Nephron (organoid): Measurements from ENCODE around the gene MAP3K12.
"Not testable (repeated sequence)": the region's sequence is repeated elsewhere in the genome, so short reads cannot be mapped to it uniquely, and the experiment has no call there.

ENCODE experiments used
- H3K27ac Mint-ChIP-seq, 3 experiments: 2 replicates each; pipeline ENCODE4 v1.8.0; 2020; ENCODE audit warnings: mixed read lengths in 3 of 3, mild to moderate bottlenecking in 2 of 3, moderate library complexity in 1 of 3
- H3K27me3 Mint-ChIP-seq: 2 replicates; pipeline ENCODE4 v1.8.0; 2021; ENCODE audit warnings: low read depth, mild to moderate bottlenecking, moderate library complexity, mixed read lengths
- H3K36me3 Mint-ChIP-seq: 2 replicates; pipeline ENCODE4 v1.8.0; 2020; ENCODE audit warnings: low read depth, mixed read lengths
- H3K4me1 Mint-ChIP-seq: 2 replicates; pipeline ENCODE4 v1.8.0; 2020; ENCODE audit warnings: mixed read lengths
- H3K4me3 Mint-ChIP-seq, 3 experiments: 2 replicates each; pipeline ENCODE4 v1.8.0; 2020; ENCODE audit warnings: mild to moderate bottlenecking in 3 of 3, mixed read lengths in 3 of 3, moderate library complexity in 2 of 3
- H3K9me3 Mint-ChIP-seq: 2 replicates; pipeline ENCODE4 v1.8.0; 2020; ENCODE audit warnings: mixed read lengths
- TF ChIP-seq, protein P1 (sequence below), 3 experiments: fragments of 200-600 bp; sonication (generic); IDR thresholded peaks; one replicate each; pipeline ENCODE4 v1.5.0; 2021; ENCODE audit warnings: antibody characterized with exemption in 3 of 3; ENCODE audit not compliant: unreplicated experiment in 3 of 3

The MAP3K12 gene

DNA sequence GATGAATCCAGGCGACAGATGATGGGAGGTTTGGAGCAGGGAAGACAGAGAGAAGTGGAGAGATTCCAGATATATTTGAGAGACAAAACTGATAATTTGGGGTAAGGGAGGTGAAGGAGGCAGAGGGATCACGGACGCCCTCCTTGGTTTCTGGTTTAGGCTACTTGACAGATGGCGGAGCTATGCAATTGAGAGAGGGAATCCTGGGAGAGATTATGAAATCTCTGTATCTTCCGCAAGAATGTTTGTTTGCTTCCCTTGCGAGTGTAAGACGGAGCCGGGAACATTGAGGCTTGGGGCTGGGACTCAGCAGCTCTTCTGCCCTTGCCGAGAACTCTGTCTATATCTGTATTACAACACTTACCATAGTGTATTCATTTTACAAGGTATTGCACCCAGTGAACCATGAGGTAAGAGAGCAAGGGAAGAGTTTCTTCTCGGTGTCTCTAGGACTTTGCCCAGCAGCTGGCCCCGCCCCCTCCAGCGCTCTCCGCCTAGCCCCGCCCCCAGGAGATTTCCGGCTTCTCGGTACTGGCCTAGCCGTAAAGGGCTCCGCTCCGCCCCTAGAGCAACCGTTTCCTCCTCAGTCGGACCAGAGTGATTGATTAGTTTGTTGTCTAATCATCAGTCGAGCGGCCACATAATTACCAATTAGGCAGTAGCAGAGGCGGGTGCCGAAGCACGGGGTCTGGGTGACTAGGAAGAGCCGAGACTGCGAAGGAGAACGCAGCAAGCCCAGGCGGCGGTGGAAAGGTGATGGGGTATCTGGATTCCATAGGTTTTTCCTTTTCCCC, 58.0 kb downstream of the MAP3K12 start, which contains the start of gene PRR13:
TSS of gene PRR13 (plus strand) at position 695 of the 794 bp plus-strand sequence. CDS start 981 bp downstream, outside the sequence.
- Mint-ChIP-seq H3K4me1 (peaks cover 25% of the 10 kb centered on the region), H3K36me3 (peaks cover 20% of the 10 kb centered on the region), H3K27me3 (no peaks in the 10 kb centered on the region), H3K4me3 (peak within 1 kb of the TSS; percentile 90 to 95 (median 90)), H3K9me3 (no peaks in the 10 kb centered on the region), H3K27ac (peak within 1 kb of the TSS; percentile 94 to 99 (median 98))
- TF ChIP-seq, protein P1, sequence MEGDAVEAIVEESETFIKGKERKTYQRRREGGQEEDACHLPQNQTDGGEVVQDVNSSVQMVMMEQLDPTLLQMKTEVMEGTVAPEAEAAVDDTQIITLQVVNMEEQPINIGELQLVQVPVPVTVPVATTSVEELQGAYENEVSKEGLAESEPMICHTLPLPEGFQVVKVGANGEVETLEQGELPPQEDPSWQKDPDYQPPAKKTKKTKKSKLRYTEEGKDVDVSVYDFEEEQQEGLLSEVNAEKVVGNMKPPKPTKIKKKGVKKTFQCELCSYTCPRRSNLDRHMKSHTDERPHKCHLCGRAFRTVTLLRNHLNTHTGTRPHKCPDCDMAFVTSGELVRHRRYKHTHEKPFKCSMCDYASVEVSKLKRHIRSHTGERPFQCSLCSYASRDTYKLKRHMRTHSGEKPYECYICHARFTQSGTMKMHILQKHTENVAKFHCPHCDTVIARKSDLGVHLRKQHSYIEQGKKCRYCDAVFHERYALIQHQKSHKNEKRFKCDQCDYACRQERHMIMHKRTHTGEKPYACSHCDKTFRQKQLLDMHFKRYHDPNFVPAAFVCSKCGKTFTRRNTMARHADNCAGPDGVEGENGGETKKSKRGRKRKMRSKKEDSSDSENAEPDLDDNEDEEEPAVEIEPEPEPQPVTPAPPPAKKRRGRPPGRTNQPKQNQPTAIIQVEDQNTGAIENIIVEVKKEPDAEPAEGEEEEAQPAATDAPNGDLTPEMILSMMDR (IDR thresholded peaks at IDR 0.05; ENCODE audit: unreplicated experiment in 3 of 3): no peak

DNA sequence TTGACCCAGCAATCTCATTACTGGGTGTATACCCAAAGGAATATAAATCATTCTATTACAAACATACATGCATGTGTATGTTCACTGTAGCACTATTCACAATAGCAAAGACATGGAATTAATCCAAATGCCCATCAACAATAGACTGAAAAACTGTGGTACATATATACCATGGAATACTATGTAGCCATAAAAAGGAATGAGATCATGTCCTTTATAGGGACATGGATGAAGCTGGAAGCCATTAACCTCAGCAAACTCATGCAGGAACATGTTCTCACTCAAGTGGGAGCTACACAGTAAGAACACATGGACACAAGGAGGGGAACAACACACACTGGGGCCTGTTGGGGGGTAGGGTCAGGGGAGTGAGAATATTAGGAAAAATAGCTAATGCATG, 59.7 kb downstream of the MAP3K12 start:
- H3K9me3 Mint-ChIP-seq: not testable (repeated sequence)

DNA sequence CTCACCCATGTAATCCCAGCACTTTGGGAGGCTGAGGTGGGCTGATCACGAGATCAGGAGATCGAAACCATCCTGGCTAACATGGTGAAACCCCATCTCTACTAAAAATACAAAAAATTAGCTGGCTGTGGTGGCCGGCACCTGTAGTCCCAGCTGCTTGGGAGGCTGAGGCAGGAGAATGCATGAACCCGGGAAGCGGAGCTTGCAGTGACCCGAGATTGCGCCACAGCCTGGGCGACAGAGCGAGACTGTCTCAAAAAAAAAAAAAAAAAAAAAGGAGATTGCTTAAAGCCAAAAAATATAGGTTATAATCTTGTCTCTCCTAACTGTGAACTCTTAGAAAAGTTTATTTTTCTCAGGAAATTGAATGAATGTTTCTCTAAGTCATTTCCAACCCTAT, 63.9 kb downstream of the MAP3K12 start:
- not testable (repeated sequence) for H3K9me3 Mint-ChIP-seq, H3K4me3 Mint-ChIP-seq, H3K36me3 Mint-ChIP-seq, H3K27me3 Mint-ChIP-seq, H3K27ac Mint-ChIP-seq, H3K4me1 Mint-ChIP-seq

More for the DNA sequence above, 59.7 kb downstream of the MAP3K12 start:
- Mint-ChIP-seq H3K27ac (peak overlapping the region; percentile 61 to 92 (median 87)), H3K4me3 (peak overlapping the region; percentile 32 to 73 (median 62)), H3K4me1 (peaks cover 25% of the 10 kb centered on the region)
- H3K36me3 Mint-ChIP-seq, H3K27me3 Mint-ChIP-seq: not testable (repeated sequence)

DNA sequence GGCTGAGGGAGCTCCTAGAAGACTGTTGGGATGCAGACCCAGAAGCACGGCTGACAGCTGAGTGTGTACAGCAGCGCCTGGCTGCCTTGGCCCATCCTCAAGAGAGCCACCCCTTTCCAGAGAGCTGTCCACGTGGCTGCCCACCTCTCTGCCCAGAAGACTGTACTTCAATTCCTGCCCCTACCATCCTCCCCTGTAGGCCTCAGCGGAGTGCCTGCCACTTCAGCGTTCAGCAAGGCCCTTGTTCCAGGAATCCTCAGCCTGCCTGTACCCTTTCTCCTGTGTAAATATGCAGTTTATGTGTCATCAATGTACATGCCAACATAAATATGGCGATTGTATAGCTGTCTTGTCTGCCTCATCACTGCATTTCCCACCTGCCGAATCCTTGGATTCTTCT, 68.1 kb downstream of the MAP3K12 start:
- TF ChIP-seq, protein P1 (IDR thresholded peaks at IDR 0.05; ENCODE audit: unreplicated experiment in 3 of 3): no peak
- H3K27ac Mint-ChIP-seq: no peak overlapping the region
- no peaks in the 10 kb centered on the region for H3K36me3 Mint-ChIP-seq
- H3K9me3 Mint-ChIP-seq: no peaks in the 10 kb centered on the region
- no peak overlapping the region for H3K4me3 Mint-ChIP-seq
- no peaks in the 10 kb centered on the region for H3K27me3 Mint-ChIP-seq
- H3K4me1 Mint-ChIP-seq: peaks cover 4% of the 10 kb centered on the region

DNA sequence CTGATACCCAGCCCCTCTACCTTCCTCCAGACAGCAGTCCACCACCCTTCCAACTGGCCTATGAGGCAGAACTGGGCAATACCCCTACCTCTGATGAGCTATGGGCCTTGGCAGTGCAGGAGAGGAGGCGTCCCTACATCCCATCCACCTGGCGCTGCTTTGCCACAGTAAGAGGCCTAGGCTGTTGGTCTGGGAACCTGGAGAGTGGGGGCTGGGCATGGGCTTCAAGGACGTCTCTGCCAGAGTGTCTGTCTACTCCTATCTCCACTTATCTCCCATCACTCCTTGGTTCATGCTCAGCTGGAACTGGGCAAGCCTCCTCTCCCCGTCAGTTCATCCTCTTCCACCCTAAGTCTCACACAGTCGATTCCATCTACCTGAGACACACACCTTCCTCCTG, 69.1 kb downstream of the MAP3K12 start:
- Mint-ChIP-seq H3K4me1 (peaks cover 4% of the 10 kb centered on the region), H3K4me3 (no peak overlapping the region), H3K9me3 (no peaks in the 10 kb centered on the region), H3K27me3 (no peaks in the 10 kb centered on the region), H3K36me3 (no peaks in the 10 kb centered on the region), H3K27ac (no peak overlapping the region)
- TF ChIP-seq, protein P1 (IDR thresholded peaks at IDR 0.05; ENCODE audit: unreplicated experiment in 3 of 3): no peak
